Measurements from ENCODE around the gene ATP1A1. TPM values are rescaled to one million over a fixed set of nuclear protein-coding genes. Genes with fewer than 3 reads are reported as not detected.

Gene ATP1A1
- total RNA-seq, 1 experiment from 2014 or later = 931 TPM

- peak overlapping the region; percentile 71 for H3K27ac ChIP-seq (ENCODE audit: low read length)
- H3K9ac ChIP-seq (ENCODE audit: low read length) = peak overlapping the region; percentile 11
- no peaks in the 10 kb centered on the region for H3K9me2 ChIP-seq (replicated peaks; ENCODE audit: insufficient read depth, low read length)
- peak; percentile 64 for DNase-seq
- no peak overlapping the region for H3K4me3 ChIP-seq (ENCODE audit: low read length)
- H3K27me3 ChIP-seq (ENCODE audit: low read length) = no peaks in the 10 kb centered on the region
- H3K9me3 ChIP-seq (ENCODE audit: low read length) = no peaks in the 10 kb centered on the region
- no peaks in the 10 kb centered on the region for H3K36me3 ChIP-seq (ENCODE audit: insufficient read depth, low read length)
- H4K20me1 ChIP-seq (ENCODE audit: insufficient read depth, low read depth, low read length) = no peaks in the 10 kb centered on the region
- H3K4me1 ChIP-seq (ENCODE audit: low read length) = peaks cover 74% of the 10 kb centered on the region
- H3K4me2 ChIP-seq (ENCODE audit: low read depth, low read length, poor library complexity, severe bottlenecking) = peak overlapping the region; percentile 48
- no peaks in the 10 kb centered on the region; the same call in 1 of the 2 replicates for H3K79me2 ChIP-seq (ENCODE audit: low read length)
- H2AFZ ChIP-seq (ENCODE audit: low read length) = peak overlapping the region; percentile 33
These were observed 5.6 kb upstream of the ATP1A1 start for GRCh38 chr1:116367256-116367945.

- Histone ChIP-seq H4K20me1 (ENCODE audit: insufficient read depth, low read depth, low read length) (no peaks in the 10 kb centered on the region), H3K27me3 (ENCODE audit: low read length) (no peaks in the 10 kb centered on the region), H3K9me3 (ENCODE audit: low read length) (no peaks in the 10 kb centered on the region), H3K27ac (ENCODE audit: low read length) (peak overlapping the region; percentile 71), H3K36me3 (ENCODE audit: insufficient read depth, low read length) (no peaks in the 10 kb centered on the region), H2AFZ (ENCODE audit: low read length) (peak overlapping the region; percentile 33), H3K4me3 (ENCODE audit: low read length) (no peak overlapping the region), H3K9ac (ENCODE audit: low read length) (peak overlapping the region; percentile 11; the same call in 1 of the 2 replicates), H3K79me2 (ENCODE audit: low read length) (peaks cover under 1% of the 10 kb centered on the region), H3K4me2 (ENCODE audit: low read depth, low read length, poor library complexity, severe bottlenecking) (peak overlapping the region; percentile 48), H3K4me1 (ENCODE audit: low read length) (peaks cover 71% of the 10 kb centered on the region), H3K9me2 (replicated peaks; ENCODE audit: insufficient read depth, low read length) (no peaks in the 10 kb centered on the region)
- no peak for DNase-seq
These were observed 4.8 kb upstream of the ATP1A1 start for GRCh38 chr1:116368241-116368640.

DNA sequence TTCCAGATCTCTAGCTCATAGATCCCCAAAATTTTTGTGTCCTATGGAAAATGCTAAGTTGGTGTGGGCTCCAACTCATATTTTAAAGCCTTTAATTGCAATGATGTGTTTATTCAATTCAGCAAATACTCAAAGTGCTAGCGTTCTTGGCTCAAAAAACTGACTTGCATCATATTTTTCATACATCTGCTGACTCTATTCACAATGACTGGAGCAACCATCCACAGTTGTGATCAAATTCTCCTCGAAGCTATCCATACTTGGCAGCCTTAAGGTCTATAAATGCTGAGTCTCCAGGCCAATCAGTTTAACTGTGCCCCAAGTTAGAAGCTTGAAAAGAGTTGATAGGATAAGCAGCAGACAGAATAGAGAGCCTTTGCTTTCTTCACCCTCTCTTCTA is 2.9 kb upstream of the ATP1A1 start:
- Histone ChIP-seq H3K4me1 (ENCODE audit: low read length) (peaks cover 64% of the 10 kb centered on the region), H3K27me3 (ENCODE audit: low read length) (no peaks in the 10 kb centered on the region)

DNA sequence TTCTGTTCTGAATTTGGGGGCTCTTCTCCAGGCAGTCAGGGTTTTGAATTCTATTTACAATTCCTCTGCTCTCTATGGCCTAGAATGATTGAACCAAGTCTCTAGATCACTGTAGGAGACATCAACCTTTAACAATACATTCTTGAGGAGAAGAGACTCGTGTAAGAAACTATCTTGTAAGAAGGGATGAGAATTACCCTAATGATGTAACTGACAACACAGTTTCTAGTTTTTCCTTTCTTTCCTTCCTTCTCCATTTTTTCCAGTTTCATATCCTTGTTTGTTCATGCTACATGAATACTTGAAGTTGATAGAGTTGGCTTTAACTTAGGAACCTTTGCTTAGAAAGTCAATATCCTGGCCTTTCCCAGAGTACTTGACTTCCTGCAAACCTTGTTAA is 1.3 kb upstream of the ATP1A1 start:
- H3K9me3 ChIP-seq (ENCODE audit: low read length) = no peaks in the 10 kb centered on the region
- DNase-seq = no peak
- H3K79me2 ChIP-seq (ENCODE audit: low read length) = peaks cover 35% of the 10 kb centered on the region
- H4K20me1 ChIP-seq (ENCODE audit: insufficient read depth, low read depth, low read length) = peaks cover 35% of the 10 kb centered on the region
- no peak overlapping the region for H2AFZ ChIP-seq (ENCODE audit: low read length)
- peak overlapping the region; percentile 79 for H3K9ac ChIP-seq (ENCODE audit: low read length)
- peak overlapping the region; percentile 94; the same call in 1 of the 2 replicates for H3K4me3 ChIP-seq (ENCODE audit: low read length)
- H3K4me1 ChIP-seq (ENCODE audit: low read length) = peaks cover 64% of the 10 kb centered on the region
- peaks cover 33% of the 10 kb centered on the region for H3K36me3 ChIP-seq (ENCODE audit: insufficient read depth, low read length)
- no peaks in the 10 kb centered on the region for H3K27me3 ChIP-seq (ENCODE audit: low read length)
- H3K9me2 ChIP-seq (replicated peaks; ENCODE audit: insufficient read depth, low read length) = no peaks in the 10 kb centered on the region
- peak overlapping the region; percentile 42 for H3K27ac ChIP-seq (ENCODE audit: low read length)
- peak overlapping the region; percentile 81 for H3K4me2 ChIP-seq (ENCODE audit: low read depth, low read length, poor library complexity, severe bottlenecking)

More for the DNA sequence above, 2.9 kb upstream of the ATP1A1 start:
- Histone ChIP-seq H3K27ac (ENCODE audit: low read length) (no peak overlapping the region), H4K20me1 (ENCODE audit: insufficient read depth, low read depth, low read length) (peaks cover 19% of the 10 kb centered on the region), H3K9ac (ENCODE audit: low read length) (no peak overlapping the region), H3K4me2 (ENCODE audit: low read depth, low read length, poor library complexity, severe bottlenecking) (no peak overlapping the region), H3K4me3 (ENCODE audit: low read length) (no peak overlapping the region), H3K36me3 (ENCODE audit: insufficient read depth, low read length) (peaks cover 17% of the 10 kb centered on the region), H3K9me2 (replicated peaks; ENCODE audit: insufficient read depth, low read length) (no peaks in the 10 kb centered on the region), H3K9me3 (ENCODE audit: low read length) (no peaks in the 10 kb centered on the region), H2AFZ (ENCODE audit: low read length) (no peak overlapping the region), H3K79me2 (ENCODE audit: low read length) (peaks cover 20% of the 10 kb centered on the region)
- DNase-seq = peak; percentile 46

DNA sequence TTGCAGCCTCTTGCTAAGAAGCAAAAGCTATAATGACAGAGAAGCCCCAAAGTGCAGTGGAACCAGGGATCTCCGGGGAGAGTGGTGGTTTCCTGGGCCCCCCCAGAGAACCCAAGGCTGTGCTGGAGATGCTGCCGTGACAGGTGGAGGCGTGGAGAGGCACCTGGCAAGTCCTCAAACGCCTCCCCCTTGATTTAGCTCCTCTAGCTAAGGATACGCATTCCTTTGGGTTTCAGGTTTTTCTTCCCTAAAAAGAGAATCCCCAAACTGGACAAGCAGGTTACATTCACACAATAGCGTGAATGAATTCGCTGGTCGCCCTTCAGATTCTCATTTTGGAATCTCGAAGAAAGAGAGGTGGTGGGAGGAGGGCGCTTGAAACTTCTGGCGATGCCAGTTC is 853 bp upstream of the ATP1A1 start:
- peaks cover 39% of the 10 kb centered on the region for H4K20me1 ChIP-seq (ENCODE audit: insufficient read depth, low read depth, low read length)
- no peaks in the 10 kb centered on the region for H3K27me3 ChIP-seq (ENCODE audit: low read length)
- peak overlapping the region; percentile 42 for H3K27ac ChIP-seq (ENCODE audit: low read length)
- peak; percentile 55 for DNase-seq
- no peak overlapping the region for H2AFZ ChIP-seq (ENCODE audit: low read length)
- peaks cover 40% of the 10 kb centered on the region for H3K79me2 ChIP-seq (ENCODE audit: low read length)
- peaks cover 37% of the 10 kb centered on the region for H3K36me3 ChIP-seq (ENCODE audit: insufficient read depth, low read length)
- H3K9me3 ChIP-seq (ENCODE audit: low read length) = no peaks in the 10 kb centered on the region
- no peaks in the 10 kb centered on the region for H3K9me2 ChIP-seq (replicated peaks; ENCODE audit: insufficient read depth, low read length)
- peak overlapping the region; percentile 94 for H3K4me3 ChIP-seq (ENCODE audit: low read length)
- peak overlapping the region; percentile 79 for H3K9ac ChIP-seq (ENCODE audit: low read length)
- peaks cover 64% of the 10 kb centered on the region for H3K4me1 ChIP-seq (ENCODE audit: low read length)
- H3K4me2 ChIP-seq (ENCODE audit: low read depth, low read length, poor library complexity, severe bottlenecking) = peak overlapping the region; percentile 81

DNA sequence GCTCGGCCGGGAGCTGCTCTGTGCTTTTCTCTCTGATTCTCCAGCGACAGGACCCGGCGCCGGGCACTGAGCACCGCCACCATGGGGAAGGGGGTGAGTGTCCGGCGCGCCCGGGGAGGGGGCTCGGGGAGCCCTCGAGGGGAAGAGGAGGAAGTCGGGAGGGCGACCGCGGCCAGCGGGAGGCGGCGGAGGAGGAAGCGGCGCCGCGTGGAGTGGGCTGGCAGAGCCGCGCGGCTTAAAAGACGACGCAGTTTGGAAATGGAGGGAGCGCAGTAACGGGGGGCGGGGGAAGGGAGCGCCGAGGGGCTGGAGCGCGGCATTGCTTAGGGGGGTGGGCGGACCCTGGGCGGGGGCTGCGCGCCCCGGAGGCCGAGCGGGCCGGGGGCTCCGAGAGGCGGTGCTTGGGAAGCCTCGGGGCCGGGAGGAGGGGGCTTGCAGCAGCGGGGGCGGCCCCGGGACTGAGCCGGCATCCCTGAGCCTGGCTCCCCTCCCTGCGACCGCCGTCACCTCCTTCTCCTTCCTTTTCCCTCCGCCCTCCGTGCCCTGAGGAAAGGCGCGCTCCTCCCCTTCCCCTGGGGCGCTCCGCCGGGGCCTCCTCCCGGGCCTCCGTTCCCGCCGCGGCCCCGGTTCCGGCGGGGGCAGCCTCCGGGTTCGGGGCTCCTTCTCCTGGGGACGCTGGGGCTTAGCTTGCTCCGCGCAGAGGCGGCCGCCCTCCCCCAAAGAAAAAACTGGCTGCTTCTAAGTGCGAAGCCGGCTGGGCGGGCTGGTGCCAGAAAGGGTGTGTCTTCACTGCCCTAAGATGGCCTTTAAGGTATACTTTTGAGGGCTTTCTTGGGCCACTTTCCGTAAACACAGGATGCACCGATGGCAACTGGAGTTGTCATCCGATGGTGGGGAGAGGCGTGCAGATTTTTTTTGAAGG is 648 bp downstream of the ATP1A1 start:
- Histone ChIP-seq H3K79me2 (ENCODE audit: low read length) (peaks cover 55% of the 10 kb centered on the region), H3K4me3 (ENCODE audit: low read length) (peak overlapping the region; percentile 94), H3K9ac (ENCODE audit: low read length) (peak overlapping the region; percentile 97), H3K27me3 (ENCODE audit: low read length) (no peaks in the 10 kb centered on the region), H2AFZ (ENCODE audit: low read length) (no peak overlapping the region), H3K9me2 (replicated peaks; ENCODE audit: insufficient read depth, low read length) (no peaks in the 10 kb centered on the region), H3K4me1 (ENCODE audit: low read length) (peaks cover 64% of the 10 kb centered on the region), H4K20me1 (ENCODE audit: insufficient read depth, low read depth, low read length) (peaks cover 54% of the 10 kb centered on the region), H3K4me2 (ENCODE audit: low read depth, low read length, poor library complexity, severe bottlenecking) (peak overlapping the region; percentile 91), H3K27ac (ENCODE audit: low read length) (peak overlapping the region; percentile 96), H3K9me3 (ENCODE audit: low read length) (no peaks in the 10 kb centered on the region), H3K36me3 (ENCODE audit: insufficient read depth, low read length) (peaks cover 52% of the 10 kb centered on the region)
- DNase-seq = peak; percentile 75

DNA sequence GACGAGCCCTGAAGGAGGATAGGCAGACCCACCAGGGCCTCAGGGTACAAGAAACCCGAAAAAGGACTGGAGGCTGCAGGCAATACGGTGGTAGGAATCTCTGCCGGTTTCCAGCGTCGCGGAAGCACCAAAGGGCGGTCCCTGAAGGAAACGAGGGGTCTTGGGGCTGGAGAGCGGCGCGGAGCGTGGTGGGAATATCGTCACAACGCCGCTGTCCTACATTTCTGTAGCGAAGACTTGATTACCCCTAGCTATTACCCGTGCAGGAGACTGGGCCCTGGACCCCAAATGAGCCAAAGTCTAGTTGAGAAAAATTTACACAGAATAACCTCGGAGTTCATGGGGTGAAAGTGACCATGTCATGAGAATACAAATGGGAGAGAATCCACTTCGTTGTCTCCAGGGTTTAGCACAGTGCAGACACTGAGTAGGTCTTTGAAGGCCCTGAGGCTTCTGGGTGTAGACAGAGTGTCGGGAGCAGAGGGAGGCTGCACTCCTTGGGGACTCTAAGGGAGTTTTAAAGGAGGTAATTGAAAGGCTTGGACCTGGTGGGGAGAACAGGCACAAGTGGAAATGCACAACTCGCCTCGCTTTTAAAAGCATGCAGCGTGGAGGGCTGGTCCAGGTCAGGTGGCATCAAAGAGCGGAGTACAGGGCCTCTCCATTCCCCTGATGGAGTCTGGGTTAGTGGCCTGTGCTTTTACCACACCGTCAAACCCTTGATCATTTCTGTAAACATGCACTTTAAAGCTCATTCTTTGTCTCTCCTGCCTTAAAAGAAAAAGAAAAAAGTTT is 1.5 kb downstream of the ATP1A1 start:
- Histone ChIP-seq H3K4me1 (ENCODE audit: low read length) (peaks cover 72% of the 10 kb centered on the region), H3K9ac (ENCODE audit: low read length) (peak overlapping the region; percentile 97), H4K20me1 (ENCODE audit: insufficient read depth, low read depth, low read length) (peaks cover 63% of the 10 kb centered on the region), H3K36me3 (ENCODE audit: insufficient read depth, low read length) (peaks cover 61% of the 10 kb centered on the region), H3K79me2 (ENCODE audit: low read length) (peaks cover 63% of the 10 kb centered on the region), H3K9me3 (ENCODE audit: low read length) (no peaks in the 10 kb centered on the region), H3K4me2 (ENCODE audit: low read depth, low read length, poor library complexity, severe bottlenecking) (peak overlapping the region; percentile 91), H3K27me3 (ENCODE audit: low read length) (no peaks in the 10 kb centered on the region), H3K9me2 (replicated peaks; ENCODE audit: insufficient read depth, low read length) (no peaks in the 10 kb centered on the region), H2AFZ (ENCODE audit: low read length) (no peak overlapping the region), H3K4me3 (ENCODE audit: low read length) (peak overlapping the region; percentile 94), H3K27ac (ENCODE audit: low read length) (peak overlapping the region; percentile 96)
- DNase-seq = peak; percentile 77
